Suprapubic skin (tissue), 3 donors: ENCODE results near the gene SIRT7.

Experiments used
- CTCF ChIP-seq, 2 donors: fragments of 200-600 bp in 1 of 2; fragments of 450-650 bp in 1 of 2; sonication (generic) in 1 of 2; IDR thresholded peaks; one replicate each; pipeline ENCODE4 v1.5.1; 2016 to 2019; ENCODE audit warnings: antibody characterized with exemption in 2 of 2, mild to moderate bottlenecking in 1 of 2, moderate library complexity in 1 of 2
- EP300 ChIP-seq: sonication (generic); formaldehyde crosslinking; IDR thresholded peaks from one replicate; pipeline ENCODE4 v1.6.1; 2017; ENCODE audit warnings: antibody characterized with exemption
- POLR2A ChIP-seq, 2 donors: fragments of 450-650 bp; IDR thresholded peaks; one replicate each; pipeline ENCODE4 v1.6.1; 2017; ENCODE audit warnings: antibody characterized with exemption in 2 of 2, mild to moderate bottlenecking in 2 of 2, moderate library complexity in 2 of 2

- TF ChIP-seq CTCF (IDR thresholded peaks at IDR 0.05) (no peak), EP300 (no peak), POLR2A (IDR thresholded peaks at IDR 0.05) (no peak)
These were observed 2.9 kb upstream of the SIRT7 start for GRCh38 chr17:81920612-81921536.
